HG03196 (cell line): ENCODE measurements around the gene PRAMEF20.
"Not testable (repeated sequence)": the region's sequence is repeated elsewhere in the genome, so short reads cannot be mapped to it uniquely, and the experiment has no call there.

ENCODE experiments used
- ATAC-seq: cut with Tn5 transposase; IDR thresholded peaks from one replicate; pipeline ENCODE4 v1.9.1; 2021; ENCODE audit not compliant: unreplicated experiment

PRAMEF20 gene

GRCh38 chr1:13410150-13410549 is at the start of gene PRAMEF20:
TSS of gene PRAMEF20 (plus strand) at chr1:13410450. CDS start at chr1:13416355, 5,905 bp downstream.
- not testable (repeated sequence) for ATAC-seq

DNA sequence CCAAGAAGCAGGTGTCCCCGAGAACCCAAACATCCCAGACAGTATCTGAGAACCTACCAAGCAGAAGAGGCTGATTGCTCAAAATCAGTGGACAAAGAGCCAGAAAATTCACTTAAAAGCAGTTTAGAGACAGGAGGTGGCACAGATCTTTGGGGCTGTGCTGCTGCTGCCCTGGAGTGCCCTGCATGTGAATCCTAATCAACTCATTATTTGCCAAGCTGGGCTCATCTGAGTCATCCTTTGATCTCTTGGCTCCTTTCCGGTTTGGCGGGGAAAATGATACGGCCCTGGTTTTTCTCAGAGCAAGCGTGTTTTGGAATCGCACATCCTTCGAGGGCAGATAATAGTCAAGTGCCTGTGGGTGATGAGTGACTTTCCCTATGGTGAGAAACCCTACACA is 47.9 kb upstream of the PRAMEF20 start:
- not testable (repeated sequence) for ATAC-seq

DNA sequence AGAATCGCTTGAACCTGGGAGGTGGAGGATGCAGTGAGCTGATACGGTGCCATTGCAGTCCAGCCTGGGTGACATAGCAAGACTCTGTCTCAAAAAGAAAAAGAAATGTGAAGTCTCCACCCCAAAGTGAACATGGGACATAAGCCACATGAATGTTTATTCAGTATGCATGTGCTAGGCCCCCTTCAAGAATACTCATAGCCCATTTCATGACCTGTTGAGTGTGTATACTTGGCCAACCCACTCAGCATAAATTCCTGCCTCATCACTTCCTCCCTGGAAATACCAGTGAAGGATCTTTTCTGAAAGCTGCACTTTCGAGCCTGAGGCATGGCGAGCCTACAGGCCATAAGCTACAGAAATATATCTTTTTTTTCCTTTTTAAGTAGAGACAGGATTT is 45.3 kb upstream of the PRAMEF20 start:
- not testable (repeated sequence) for ATAC-seq

DNA sequence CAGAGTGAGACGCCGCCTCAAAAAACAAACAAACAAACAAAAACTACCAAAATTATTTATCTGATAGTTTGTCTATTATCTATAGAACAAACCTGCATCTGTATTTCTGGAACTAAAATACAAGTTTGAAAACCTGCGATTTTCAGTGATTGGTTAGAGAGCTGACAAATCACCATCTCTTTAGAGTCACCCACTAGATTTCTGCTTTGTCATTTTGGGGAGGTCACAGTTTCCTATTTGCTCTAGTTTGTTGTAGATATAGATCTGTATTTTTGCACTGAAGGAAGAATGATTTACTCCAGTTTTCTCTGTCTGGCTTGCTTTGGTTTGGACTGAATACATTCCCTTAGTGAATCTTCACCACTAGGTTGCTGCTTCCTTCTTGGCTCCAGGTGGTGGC is 43.7 kb upstream of the PRAMEF20 start:
- not testable (repeated sequence) for ATAC-seq

DNA sequence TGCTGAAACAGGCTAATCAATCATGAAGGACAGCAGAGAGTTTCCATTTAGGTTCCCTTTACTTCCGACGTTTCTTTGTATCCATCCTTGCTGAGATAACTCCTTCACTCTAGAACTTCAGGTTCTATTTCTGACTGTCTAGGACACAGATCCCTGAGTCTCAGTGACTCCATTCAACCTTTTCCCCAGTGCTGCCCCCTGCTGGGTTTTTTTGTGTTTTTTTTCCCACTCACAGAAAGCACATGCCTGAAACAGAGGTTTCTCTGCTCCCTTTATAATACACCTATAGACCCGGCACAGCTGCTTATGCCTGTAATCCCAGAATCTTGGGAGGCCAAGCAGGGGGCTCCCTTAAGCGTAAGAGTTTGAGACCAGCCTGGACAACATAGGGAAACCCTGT is 41.7 kb upstream of the PRAMEF20 start:
- ATAC-seq, result not testable (repeated sequence)

GRCh38 chr1:13378983-13379382 is 31.3 kb upstream of the PRAMEF20 start:
- not testable (repeated sequence) for ATAC-seq

GRCh38 chr1:13380380-13380779 is 29.9 kb upstream of the PRAMEF20 start:
- not testable (repeated sequence) for ATAC-seq

- not testable (repeated sequence) for ATAC-seq
These were observed 20.9 kb upstream of the PRAMEF20 start, which contains the start of gene PRAMEF17 for GRCh38 chr1:13389332-13389731. TSS of gene PRAMEF17 (plus strand) at chr1:13389632. CDS start at chr1:13389658, 26 bp downstream.

- ATAC-seq, result not testable (repeated sequence)
These were observed 17.2 kb upstream of the PRAMEF20 start for GRCh38 chr1:13393004-13393403.

- not testable (repeated sequence) for ATAC-seq
These were observed 15.5 kb upstream of the PRAMEF20 start for GRCh38 chr1:13394761-13395160.

- not testable (repeated sequence) for ATAC-seq
These were observed 14.9 kb upstream of the PRAMEF20 start for GRCh38 chr1:13395311-13395710.

GRCh38 chr1:13407811-13408210 is 2.4 kb upstream of the PRAMEF20 start:
- ATAC-seq, result no peak

DNA sequence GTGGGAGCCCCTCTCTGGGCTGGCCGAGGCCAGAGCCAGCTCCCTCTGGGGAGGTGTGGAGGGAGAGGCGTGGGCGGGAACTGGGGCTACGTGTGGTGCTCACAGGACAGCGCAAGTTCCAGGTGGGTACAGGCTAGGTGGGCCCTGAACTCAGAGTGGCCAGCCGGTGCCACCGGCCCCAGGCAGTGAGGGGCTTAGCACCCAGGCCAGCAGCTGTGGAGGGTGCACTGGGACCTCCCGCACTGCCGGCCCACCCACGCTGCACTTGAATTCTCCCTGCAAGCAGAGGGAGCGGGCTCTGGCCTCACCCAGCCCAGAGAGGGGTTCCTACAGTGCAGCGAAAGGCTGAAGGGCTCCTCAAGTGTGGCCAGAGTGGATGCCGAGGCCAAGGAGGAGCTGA is 20.2 kb downstream of the PRAMEF20 start:
- ATAC-seq, result no peak

DNA sequence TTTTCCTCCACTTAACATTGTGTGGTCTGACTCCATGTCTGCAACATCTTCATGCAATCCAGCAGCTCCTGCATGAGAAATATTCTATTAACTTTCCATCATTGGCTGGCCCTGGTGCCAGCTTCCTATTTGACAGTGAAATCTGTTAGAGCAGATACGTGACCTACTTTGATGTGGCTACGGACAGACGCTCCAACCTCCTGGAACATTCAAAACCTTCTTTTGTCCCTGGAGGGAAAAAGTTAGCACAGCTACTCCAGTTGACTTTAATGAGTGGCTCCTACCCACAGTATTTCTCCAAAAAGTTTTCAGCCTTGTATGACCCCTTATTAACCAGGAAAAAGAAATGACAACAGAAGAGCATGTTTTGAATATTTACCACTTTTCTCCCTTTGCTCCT is 22.0 kb downstream of the PRAMEF20 start:
- no peak for ATAC-seq

DNA sequence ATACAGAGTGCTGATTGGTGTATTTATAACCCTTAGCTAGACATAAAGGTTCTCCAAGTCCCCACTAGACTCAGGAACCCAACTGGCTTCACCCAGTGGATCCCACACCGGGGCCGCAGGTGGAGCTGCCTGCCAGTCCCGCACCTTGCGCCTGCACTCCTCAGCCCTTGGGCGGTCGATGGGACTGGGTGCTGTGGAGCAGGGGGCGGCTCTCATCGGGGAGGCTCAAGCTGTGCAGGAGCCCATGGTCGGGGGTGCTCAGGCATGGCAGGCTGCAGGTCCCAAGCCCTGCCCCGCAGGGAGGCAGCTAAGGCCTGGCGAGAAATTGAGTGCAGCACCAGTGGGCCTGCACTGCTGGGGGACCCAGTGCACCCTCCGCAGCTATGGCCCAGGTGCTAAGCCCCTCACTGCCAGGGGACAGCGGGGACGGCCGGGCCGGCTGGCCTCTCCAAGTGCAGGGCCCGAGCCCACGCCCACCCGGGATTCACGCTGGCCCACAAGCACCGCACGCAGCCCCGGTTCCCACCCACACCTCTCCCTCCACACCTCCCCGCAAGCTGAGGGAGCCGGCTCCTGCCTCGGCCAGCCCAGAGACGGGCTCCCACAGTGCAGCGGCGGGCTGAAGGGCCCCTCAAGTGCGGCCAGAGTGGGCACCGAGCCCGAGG is 23.6 kb downstream of the PRAMEF20 start:
- not testable (repeated sequence) for ATAC-seq

GRCh38 chr1:13435458-13435857 is 25.2 kb downstream of the PRAMEF20 start:
- no peak for ATAC-seq

DNA sequence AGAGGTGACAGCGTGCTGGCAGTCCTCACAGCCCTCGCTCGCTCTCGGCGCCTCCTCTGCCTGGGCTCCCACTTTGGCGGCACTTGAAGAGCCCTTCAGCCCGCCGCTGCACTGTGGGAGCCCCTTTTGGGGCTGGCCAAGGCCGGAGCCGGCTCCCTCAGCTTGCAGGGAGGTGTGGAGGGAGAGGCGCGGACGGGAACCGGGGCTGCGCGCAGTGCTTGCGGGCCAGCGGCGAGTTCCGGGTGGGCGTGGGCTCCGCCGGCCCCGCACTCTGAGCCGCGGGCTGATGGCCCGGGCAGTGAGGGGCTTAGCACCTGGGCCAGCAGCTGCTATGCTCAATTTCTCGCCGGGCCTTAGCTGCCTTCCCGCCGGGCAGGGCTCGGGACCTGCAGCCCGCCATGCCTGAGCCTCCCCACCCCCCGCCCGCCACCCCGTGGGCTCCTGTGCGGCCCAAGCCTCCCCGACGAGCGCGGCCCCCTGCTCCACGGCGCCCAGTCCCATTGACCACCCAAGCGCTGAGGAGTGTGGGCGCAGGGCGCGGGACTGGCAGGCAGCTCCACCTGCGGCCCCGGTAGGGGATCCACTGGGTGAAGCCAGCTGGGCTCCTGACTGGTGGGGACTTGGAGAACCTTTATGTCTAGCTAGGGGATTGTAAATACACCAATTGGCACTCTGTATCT is 29.0 kb downstream of the PRAMEF20 start:
- ATAC-seq, result not testable (repeated sequence)

DNA sequence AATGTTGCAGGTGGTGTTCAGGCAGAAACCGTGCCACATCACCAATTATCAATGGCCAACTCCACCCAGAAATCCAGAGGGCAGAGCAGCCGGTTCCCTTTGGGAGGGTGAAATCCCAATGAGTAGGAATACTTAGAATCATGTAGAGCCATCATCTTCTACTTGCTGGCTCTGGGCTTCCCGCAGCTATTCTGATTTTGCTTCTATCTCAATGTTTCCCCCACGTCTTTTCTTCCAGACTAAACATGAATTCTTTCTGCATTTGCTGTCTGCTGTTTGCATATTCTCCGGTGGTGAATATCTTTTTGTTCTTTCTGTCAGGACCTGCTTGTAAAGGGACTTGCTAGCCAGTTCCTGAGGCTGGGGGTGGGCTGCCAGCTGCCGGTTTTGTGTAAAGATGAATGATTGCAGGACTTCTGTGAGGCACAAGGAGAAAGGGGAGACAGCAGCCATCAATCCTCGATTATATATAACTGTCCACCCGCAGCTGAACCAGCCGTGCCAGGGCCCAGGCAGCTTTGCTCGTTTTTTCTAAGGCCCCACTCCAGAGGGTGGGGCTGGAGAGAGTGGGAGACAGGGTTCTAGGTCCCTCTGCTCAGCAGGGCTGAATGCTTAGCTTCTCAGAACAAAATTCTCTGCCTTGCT is 33.2 kb downstream of the PRAMEF20 start:
- ATAC-seq, result no peak

GRCh38 chr1:13450204-13450603 is 40.0 kb downstream of the PRAMEF20 start:
- ATAC-seq, result no peak

DNA sequence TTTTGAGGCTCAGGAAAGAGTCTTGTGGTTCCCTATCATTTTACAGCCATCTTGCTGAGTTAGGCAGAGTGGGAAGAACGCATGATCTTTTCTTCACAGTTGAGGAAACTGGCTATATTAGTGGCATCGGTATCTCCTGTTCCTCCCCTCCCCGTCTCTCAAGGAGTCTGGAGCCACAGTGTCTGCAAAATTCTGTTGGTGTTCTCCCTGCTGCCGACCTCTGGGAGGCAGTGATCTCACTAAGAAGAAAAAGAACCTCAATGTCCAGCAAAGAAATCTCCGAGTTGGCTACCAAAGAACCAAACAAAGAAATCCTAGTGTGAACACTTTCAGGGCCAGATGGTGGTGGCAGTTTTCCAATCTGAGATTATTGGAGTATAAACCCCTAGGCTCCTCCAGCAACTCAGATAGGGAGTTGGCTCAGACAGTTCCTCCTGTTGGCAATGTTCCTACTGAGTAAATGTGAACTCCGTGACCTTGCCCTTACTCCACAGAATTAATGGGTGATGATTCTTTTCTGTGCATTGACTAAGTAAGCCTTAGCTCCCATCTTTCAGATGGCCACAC is 41.2 kb downstream of the PRAMEF20 start:
- ATAC-seq, result no peak

- no peak for ATAC-seq
These were observed 46.8 kb downstream of the PRAMEF20 start for GRCh38 chr1:13456904-13457532.
